Mucosa of rectum (tissue), 2 donors: Measurements from ENCODE around the gene IQCK.
"Not testable (repeated sequence)": the region's sequence is repeated elsewhere in the genome, so short reads cannot be mapped to it uniquely, and the experiment has no call there.

Source experiments
- H3K27ac ChIP-seq, 2 donors: one replicate each; pipeline ENCODE4 v1.7.0; 2013; ENCODE audit warnings: inconsistent platforms in 2 of 2, low read depth in 2 of 2, low read length in 2 of 2
- H3K27me3 ChIP-seq, 2 donors: one replicate each; pipeline ENCODE4 v1.7.0; 2013; ENCODE audit warnings: low read length in 2 of 2; ENCODE audit not compliant: control insufficient read depth in 2 of 2, insufficient read depth in 2 of 2
- H3K36me3 ChIP-seq, 2 donors: one replicate each; pipeline ENCODE4 v1.7.0; 2013; ENCODE audit warnings: low read length in 2 of 2; ENCODE audit not compliant: control insufficient read depth in 2 of 2, insufficient read depth in 2 of 2
- H3K4me1 ChIP-seq, 2 donors: one replicate each; pipeline ENCODE4 v1.7.0; 2013; ENCODE audit warnings: low read length in 2 of 2, mild to moderate bottlenecking in 1 of 2; ENCODE audit not compliant: control insufficient read depth in 2 of 2, insufficient read depth in 2 of 2
- H3K4me3 ChIP-seq, 2 donors: one replicate each; pipeline ENCODE4 v1.7.0; 2013; ENCODE audit warnings: low read length in 2 of 2
- H3K9ac ChIP-seq, 2 donors: one replicate each; pipeline ENCODE4 v1.7.0; 2013; ENCODE audit warnings: low read length in 2 of 2, low read depth in 1 of 2, mild to moderate bottlenecking in 1 of 2
- H3K9me3 ChIP-seq, 2 donors: one replicate each; pipeline ENCODE4 v1.7.0; 2013; ENCODE audit warnings: low read length in 2 of 2; ENCODE audit not compliant: control insufficient read depth in 2 of 2
- donor health status: healthy.
- donor health status: Normal muscosa, but diverticular disease.

The IQCK gene

DNA sequence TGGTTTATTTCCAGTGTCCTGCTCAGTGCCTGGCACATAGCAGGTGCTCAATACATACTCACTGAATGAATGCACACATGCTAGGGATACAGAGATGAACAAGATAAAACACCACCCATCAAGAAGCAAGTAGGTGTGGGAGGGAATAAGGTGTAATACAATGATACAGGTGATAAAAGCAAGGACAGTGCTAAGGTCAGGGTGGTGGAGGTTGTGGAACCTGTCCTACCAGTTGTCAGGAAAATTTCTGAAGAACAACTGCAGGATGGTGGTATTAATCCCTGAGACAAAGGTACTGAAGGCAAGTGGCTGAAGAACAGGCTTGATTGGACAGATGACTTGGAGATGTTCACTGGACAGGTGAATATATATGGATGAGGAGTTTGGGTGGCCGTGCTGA lies 1.9 kb upstream of the IQCK start:
- Histone ChIP-seq H3K4me3 (peak overlapping the region; percentile 48 to 56), H3K9me3 (no peaks in the 10 kb centered on the region), H3K27me3 (no peaks in the 10 kb centered on the region), H3K9ac (peak overlapping the region in 1 of 2 donors; percentile 18), H3K27ac (peak overlapping the region; percentile 62 to 63), H3K36me3 (peaks cover 11 to 20% of the 10 kb centered on the region in 2 donors), H3K4me1 (peaks cover 17 to 18% of the 10 kb centered on the region in 2 donors)

DNA sequence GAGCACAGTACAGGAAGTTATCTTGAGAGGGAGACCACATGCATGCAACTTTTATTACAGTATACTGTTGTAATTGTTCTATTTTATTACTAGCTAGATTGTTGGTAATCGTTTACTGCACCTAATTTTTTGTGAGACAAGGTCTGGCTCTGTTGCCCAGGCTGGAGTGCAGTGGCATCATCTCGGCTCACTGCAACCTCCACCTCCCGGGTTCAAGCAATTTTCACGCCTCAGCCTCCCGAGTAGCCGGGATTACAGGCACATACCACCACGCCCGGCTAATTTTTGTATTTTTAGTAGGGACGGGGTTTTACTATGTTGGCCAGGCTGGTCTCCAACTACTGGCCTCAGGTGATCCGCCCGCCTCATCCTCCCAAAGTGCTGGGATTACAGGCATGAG lies 1.3 kb upstream of the IQCK start:
- not testable (repeated sequence) for H3K9me3 ChIP-seq, H3K27me3 ChIP-seq
- Histone ChIP-seq H3K36me3 (peaks cover 11 to 15% of the 10 kb centered on the region in 2 donors), H3K4me3 (peak overlapping the region; percentile 82 to 97), H3K4me1 (peaks cover 17 to 18% of the 10 kb centered on the region in 2 donors), H3K9ac (peak overlapping the region in 1 of 2 donors; percentile 48), H3K27ac (peak overlapping the region; percentile 62 to 63)

DNA sequence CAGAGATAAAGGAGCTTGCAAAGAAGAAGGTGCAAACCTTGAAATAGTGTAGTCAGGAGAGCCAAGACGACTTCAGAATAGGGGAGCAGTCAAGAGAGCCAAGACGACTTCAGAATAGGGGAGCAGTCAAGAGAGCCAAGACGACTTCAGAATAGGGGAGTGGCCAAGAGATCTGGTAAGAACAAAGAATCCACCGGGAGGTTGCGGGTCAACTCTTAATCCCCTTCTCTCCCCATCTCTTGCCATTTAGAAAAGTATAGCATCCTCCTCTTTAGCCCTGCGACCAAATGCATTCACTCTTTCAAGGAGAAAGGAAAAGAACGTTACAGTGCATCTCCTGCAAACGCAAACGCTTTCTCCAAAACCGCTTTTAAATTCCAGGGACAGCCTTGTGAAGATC lies 757 bp upstream of the IQCK start:
- Histone ChIP-seq H3K9me3 (no peaks in the 10 kb centered on the region), H3K36me3 (peaks cover 11 to 12% of the 10 kb centered on the region in 2 donors), H3K4me3 (peak overlapping the region; percentile 82 to 97), H3K9ac (peak overlapping the region; percentile 73 to 82), H3K27me3 (no peaks in the 10 kb centered on the region), H3K27ac (peak overlapping the region; percentile 63 to 77), H3K4me1 (peaks cover 17 to 18% of the 10 kb centered on the region in 2 donors)

DNA sequence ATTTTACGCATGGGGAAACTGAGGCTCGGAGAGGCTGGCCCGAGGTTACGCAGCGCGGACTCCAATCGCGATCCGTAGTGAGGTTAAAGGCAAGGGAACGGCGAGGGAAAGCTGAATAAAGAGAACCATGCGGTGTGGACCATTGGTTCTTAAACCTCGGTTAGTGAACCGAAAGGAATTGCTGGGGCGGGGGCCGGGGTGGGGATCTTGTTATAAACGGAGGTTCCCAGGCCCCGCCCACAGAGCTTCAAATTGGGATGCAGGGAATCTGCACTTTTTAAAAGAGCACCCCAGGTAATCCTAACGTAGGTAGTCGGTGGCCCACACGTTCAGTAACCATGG lies 524 bp downstream of the IQCK start:
- H3K9me3 ChIP-seq, result no peaks in the 10 kb centered on the region
- H3K27ac ChIP-seq, result peak overlapping the region in 1 of 2 donors; percentile 77
- peak overlapping the region; percentile 82 to 97 for H3K4me3 ChIP-seq
- peaks cover 5 to 11% of the 10 kb centered on the region in 2 donors for H3K36me3 ChIP-seq
- peaks cover 17 to 18% of the 10 kb centered on the region in 2 donors for H3K4me1 ChIP-seq
- peak overlapping the region; percentile 73 to 82 for H3K9ac ChIP-seq
- no peaks in the 10 kb centered on the region for H3K27me3 ChIP-seq

DNA sequence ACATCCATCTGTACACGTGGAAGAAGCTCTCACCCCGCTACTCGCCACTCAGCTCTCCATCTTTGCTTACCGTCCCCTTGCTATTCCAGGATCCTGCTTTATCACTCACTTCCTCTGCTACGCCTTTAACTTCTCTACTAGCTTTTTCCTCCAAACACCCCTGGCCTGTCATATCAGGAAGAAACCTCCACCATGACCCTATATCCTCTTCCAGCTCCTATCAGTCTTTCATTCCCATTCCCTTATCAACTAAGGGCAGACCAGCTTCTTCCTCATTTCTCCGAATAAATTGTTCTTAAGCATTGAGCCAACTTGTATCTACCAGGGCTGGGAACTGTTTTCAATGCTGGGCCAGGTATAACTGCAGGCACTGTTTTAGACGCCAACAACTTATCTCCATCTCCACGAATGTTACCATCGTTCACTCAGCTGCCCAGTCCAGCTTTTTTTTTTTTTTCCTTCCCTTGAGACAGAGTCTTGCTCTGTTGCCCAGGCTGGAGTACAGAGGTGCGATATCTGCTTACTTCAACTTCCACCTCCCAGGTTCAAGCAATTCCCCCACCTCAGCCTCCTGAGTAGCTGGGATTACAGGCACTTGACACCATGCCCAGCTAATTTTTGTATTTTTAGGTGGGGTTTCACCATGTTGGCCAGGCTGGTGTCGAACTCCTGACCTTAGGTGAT lies 4.3 kb downstream of the IQCK start:
- H3K9me3 ChIP-seq, result no peaks in the 10 kb centered on the region
- no peaks in the 10 kb centered on the region for H3K27me3 ChIP-seq
- H3K4me1 ChIP-seq, result peaks cover under 1 to 3% of the 10 kb centered on the region in 2 donors
- no peak overlapping the region for H3K27ac ChIP-seq
- H3K4me3 ChIP-seq, result no peak overlapping the region
- H3K9ac ChIP-seq, result no peak overlapping the region
- H3K36me3 ChIP-seq, result no peaks in the 10 kb centered on the region

DNA sequence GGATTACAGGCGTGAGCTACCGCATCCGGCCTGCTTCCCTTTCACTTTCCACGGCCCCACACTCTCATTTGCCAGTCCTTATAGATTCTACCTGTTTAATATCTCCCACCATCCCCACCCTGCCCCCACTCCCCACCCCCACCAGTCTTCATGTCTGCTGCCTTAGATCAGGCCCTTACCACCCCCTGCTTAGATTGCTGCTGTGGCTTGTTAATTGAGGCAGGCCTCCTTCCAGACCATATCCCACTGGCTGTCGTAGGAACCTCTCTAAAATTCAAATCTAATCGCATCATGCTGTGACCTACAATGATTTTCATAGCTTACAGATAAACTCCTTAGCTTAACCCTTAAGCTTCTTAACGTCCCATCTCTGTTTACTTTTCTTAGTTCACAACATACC lies 4.9 kb downstream of the IQCK start:
- peaks cover 0 to 3% of the 10 kb centered on the region in 2 donors for H3K4me1 ChIP-seq
- no peaks in the 10 kb centered on the region for H3K36me3 ChIP-seq
- H3K9me3 ChIP-seq, result no peaks in the 10 kb centered on the region

DNA sequence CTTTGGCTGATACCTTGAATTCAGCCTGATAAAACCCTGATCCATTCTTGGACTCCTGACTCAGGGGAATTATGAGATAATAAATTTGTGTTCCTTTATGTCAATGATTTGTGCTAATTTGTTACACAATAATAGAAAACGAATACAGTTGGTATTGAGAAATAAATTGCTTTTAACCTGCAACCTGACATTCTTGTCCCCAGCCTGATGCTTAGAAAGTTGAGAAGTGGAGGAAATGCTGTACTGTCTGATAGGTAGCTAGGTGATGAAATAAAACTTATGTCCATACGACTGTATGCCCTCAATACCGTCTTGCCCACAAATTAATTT lies 10.5 kb downstream of the IQCK start:
- Histone ChIP-seq H3K9ac (no peak overlapping the region), H3K4me3 (no peak overlapping the region), H3K27ac (no peak overlapping the region)

More for the DNA sequence above, 4.9 kb downstream of the IQCK start:
- Histone ChIP-seq H3K27ac (no peak overlapping the region), H3K27me3 (no peaks in the 10 kb centered on the region), H3K4me3 (no peak overlapping the region), H3K9ac (no peak overlapping the region)

DNA sequence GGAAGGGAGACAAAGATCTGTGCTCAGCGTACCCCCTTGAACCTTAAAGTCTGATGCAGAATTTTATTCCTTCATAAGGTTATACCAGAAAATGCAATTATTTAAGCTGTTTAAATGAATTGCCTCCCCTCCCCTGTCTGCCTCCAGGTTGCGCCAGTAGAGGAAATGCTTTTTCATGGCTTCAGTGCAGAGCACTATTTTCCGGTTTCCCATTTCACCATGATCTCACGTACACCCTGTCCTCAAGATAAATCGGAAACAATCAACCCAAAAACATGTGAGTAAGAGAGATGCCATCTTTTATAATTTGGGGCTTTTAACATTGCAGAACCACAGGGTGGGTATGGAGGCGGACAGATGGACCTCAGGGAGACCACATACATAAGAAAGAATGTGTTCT lies 15.5 kb downstream of the IQCK start:
- Histone ChIP-seq H3K27ac (no peak overlapping the region), H3K4me1 (no peaks in the 10 kb centered on the region), H3K36me3 (peaks cover 5% of the 10 kb centered on the region in 2 donors), H3K9ac (no peak overlapping the region), H3K9me3 (no peaks in the 10 kb centered on the region), H3K4me3 (no peak overlapping the region), H3K27me3 (no peaks in the 10 kb centered on the region)

More for the DNA sequence above, 10.5 kb downstream of the IQCK start:
- Histone ChIP-seq H3K27me3 (no peaks in the 10 kb centered on the region), H3K9me3 (no peaks in the 10 kb centered on the region), H3K4me1 (no peaks in the 10 kb centered on the region), H3K36me3 (no peaks in the 10 kb centered on the region)

DNA sequence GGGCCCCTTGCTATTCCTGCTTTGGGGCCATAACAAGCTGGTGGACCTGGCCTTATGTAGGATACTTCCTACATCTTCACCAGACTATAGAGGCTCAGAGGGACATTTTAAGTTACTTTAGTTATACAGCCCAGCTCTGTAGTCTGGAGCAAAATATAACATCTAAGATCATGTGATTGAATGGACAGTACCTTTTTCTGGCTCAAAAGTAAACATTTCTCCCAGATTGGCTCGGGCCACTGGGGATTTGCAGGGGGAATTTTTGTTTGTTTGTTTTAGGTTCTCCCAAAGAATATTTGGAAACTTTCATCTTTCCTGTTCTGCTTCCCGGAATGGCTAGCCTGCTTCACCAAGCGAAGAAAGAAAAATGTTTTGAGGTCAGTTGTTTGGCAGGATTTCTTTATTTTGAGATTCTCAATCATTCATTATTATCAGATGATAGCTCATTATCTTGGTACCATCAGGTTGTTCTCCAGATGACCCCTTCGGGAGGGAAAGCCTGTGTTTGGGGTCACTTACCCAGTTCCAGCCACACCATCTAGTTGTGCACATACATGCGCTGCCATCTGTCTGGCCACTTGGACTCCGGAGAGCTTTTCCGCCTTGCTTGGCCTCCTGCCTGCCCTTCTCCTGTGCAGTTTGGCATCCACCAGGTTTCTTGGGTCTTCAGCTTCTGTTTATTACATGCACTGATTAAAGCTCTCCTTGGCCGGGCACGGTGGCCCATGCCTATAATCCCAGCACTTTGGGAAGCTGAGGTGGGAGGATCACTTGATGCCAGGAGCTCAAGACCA lies 17.2 kb downstream of the IQCK start:
- no peak overlapping the region for H3K27ac ChIP-seq
- no peaks in the 10 kb centered on the region for H3K9me3 ChIP-seq
- H3K9ac ChIP-seq, result no peak overlapping the region
- no peaks in the 10 kb centered on the region for H3K4me1 ChIP-seq
- H3K36me3 ChIP-seq, result peaks cover 5% of the 10 kb centered on the region in 2 donors
- no peaks in the 10 kb centered on the region for H3K27me3 ChIP-seq
- H3K4me3 ChIP-seq, result no peak overlapping the region

DNA sequence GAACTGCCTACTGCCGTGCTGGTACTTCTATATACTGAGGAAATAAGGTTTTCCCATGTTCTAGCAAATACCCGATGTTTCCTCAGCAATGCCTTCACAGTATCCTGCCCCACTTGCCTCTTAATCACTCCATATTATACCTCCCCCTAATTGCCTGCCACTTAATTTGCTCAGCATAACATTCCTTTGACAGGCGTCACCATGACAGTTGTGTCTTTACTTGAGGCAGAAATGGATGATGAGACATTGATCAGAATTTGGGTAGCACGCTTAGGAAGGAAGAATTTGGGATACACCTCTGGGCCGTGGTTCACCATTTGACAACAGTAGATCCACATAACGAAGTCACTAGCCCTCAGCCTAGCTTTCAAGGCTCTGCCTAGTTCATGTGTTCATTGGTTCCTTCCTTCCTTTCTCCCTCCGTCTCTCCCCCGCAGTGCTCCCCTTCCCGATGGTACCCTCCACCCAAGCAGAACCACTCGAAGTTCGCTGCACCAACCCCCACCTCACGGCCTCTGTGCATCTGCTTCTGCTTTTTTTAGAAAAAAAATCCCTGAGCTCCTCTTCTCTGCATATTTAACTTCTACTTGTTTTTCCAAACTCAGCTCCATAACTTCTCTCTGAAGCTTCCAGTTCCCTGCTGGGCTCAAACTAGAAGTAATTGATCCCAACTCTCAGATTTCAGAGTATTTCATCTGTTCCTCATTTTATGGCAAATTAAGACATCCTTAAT lies 19.4 kb downstream of the IQCK start:
- Histone ChIP-seq H3K9me3 (no peaks in the 10 kb centered on the region), H3K4me3 (no peak overlapping the region), H3K36me3 (peaks cover 5% of the 10 kb centered on the region in 2 donors), H3K9ac (no peak overlapping the region), H3K27me3 (no peaks in the 10 kb centered on the region), H3K27ac (no peak overlapping the region), H3K4me1 (no peaks in the 10 kb centered on the region)
